NCI-H187 (cell line): ENCODE results near the gene C12orf75.
A peak's percentile ranks its signal among the peaks of the same experiment; 100 is the strongest.
"Not testable (repeated sequence)": the region's sequence is repeated elsewhere in the genome, so short reads cannot be mapped to it uniquely, and the experiment has no call there.

Experiments
- DNase-seq, 2 experiments: peaks; one replicate each; lab custom pipeline; 2025; lab: John Stamatoyannopoulos, UW

The C12orf75 gene

DNA sequence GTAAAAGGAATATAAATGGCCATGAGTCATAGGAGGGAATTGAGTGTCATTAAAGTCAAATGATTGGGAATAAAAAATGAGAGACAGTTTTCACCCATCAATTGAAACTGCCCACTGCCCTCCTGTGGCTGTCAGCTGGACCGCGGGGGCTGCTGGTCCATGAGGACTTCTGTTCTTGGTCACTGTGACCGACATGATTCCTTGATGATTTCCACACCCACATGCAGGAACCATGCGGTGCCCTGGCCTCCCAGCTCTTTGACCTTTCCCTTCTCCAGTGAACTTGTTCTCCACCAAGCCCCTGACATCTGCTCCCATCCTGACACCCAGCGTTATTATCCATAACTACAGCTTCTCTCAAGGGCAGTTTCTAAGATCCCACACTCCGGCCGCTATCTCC, 48.4 kb downstream of the C12orf75 start:
- DNase-seq = no peak

DNA sequence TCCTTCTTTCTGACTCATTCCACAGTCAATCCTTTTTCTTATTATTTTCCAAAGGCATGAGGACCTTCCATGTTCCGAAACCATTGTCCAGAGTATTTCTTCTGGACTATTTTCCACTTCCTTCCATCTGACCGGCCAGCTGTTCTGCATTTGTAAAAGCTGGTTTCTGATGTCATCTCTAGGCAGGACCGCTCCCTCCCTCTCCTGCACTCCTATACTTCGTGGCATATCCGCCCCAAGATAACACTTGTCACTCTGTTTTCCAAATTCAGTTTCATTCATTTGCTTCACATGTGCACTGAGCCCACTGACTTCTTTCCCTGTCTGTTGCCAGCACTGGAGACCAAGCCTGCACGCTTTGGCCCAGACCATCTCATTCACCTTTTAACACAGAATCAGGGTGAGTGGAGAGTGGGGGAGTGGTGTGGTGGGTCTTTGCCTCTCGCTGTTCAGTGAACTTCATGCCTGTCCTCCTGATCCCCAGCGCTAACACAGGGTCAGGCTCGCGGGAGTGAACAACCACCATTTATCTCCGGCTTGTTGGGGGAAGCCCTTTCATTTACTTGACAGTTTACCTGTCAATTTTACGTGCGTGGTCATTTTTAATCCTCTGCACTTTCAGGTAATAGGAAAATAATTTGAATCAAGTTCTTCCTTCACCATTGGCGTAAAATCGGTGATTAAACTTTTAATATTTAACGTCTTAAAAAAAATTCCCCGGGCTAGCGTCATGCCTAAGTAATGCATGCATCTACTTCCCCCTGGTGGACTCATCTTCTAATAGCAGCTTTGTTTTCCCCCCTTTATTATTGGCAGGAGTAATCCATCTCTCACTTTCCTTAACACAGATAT, 52.5 kb downstream of the C12orf75 start:
- DNase-seq = peak; percentile 15 to 31

DNA sequence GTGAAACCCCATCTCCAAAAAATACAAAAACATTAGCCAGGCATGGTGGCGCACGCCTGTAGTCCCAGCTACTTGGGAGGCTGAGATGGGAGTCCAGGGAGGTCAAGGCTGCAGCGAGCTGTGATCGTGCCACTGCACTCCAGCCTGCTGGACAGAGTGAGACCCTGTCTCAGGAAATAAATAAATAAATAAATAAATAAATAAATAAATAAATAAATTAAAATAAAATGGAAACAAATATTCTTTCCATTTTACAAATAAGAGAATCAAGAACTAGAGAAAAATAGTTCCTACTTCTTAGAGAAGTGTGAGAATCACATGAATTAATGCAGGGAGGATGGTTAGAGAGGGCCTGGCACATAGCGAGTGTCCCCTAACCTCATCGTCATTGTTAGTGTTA, 53.7 kb downstream of the C12orf75 start:
- DNase-seq = no peak

DNA sequence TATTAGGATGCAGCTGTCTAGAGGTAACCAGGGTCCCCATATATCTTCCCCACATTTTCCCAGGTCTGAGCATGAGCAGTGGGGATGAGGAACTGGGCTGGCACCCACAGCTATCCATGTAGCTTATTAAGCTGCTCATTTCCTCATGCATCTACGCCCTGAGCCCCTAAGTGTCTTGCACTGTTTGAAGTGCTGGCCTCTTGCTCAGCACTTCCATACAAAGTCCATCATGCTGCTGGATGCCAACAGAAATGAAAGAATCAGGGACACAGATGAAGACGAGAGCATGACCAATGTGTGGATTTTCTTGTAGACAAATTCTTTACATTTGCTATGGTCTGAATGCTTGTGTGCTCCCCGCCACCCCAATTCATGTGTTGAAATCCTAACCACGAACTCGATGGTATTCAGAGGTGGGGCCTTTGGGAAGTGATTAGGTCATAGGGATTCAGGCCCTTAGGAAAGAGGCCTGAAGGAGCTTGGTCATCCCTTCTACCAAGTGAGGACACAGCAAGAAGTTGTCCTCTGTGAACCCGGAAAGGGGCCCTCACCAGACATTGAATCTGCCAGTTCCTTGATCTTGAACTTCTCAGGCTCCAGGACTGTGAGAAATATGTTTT, 54.5 kb downstream of the C12orf75 start:
- DNase-seq = no peak

DNA sequence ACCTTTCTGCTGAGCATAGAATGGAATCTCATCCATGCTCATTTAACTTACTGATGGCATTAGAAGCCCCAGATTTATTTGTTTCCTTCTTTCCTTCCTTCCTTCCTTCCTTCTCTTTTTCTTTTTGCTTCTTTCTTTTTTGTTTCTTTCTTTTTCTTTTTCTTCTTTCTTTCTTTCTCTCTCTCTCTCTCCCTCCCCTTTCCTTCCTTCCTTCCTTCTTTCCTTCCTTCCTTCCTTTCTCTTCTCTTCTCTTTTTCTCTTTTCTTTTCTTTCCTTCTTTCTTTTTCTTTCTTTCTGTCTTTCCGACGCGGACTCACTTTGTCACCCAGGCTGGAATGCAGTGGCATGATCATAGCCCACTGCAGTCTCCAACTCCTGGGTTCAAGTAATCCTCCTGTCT, 55.9 kb downstream of the C12orf75 start:
- DNase-seq = no peak

DNA sequence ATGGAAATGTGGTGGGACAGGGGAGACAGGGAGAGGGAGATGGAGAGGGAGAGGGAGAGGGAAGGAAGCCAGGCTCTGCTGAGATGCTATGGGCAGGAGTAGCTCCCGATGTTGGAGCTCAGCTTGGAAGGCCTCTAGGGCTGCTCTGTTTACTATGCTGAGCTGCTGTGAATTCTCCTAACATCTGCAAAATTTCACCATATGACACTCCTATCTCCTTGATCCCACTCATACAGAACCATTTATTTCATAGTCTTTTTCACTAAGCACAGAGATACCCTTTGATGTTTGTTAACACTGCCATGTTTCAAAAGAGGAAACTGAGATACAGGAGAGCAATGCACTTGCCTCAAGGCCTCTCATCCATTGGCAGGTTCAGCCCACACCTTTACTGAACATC, 60.7 kb downstream of the C12orf75 start:
- no peak for DNase-seq

DNA sequence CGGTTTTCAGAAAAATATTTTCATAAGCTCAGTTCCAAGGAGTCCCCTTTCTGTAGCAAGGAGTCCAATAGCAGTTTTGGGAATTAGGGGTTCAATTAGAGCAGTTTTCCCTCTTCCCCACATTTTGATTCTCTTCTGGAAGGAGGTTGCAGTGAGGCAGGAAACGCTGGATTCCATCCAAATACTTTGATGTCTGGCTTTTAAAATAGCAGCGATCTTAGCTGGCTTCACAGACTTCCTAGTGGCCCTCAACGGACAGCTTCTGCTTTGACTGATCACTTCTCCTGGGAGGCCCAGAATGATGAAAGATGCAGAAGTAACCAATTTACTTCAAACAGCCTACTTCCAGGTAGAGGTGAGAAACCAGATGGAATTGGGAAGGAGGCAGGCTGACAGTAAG, 63.1 kb downstream of the C12orf75 start:
- no peak for DNase-seq

DNA sequence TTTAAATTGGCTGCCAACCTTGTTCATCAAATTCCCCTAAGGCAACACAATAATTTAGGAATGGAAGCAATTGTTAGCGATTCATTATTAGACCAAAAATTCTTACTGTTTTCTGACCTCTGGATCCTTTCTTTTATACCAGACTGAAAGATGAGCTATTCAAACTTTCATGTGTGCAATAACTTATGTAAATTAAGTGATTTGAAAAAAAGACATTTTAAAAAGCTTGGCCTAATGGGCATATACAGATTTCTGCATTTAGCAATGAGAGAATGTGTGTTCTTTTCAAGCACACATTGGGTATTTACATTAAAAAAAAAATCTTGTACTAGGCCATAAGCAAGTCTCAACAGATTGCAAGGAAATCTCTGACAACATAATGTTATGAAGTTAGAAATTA, 65.5 kb downstream of the C12orf75 start:
- DNase-seq = no peak

DNA sequence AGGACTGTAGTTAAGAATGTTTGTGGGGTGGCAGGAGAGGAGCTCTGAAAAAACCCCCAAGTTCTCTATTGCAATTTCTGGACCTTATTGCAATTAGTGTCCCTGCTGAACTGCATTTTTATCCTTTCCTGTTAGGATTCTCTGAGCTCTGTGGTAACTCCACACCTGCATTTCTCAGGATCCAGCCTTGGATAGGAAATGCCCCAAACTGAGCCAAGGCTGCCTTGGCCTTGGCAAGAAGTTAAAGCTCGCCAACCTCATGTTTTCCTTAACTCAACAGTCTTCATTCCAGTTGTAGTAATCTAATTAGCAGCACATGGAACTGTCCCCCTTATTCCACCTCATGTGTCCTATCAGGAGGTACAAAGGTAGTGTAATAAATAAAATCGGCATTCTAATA, 66.5 kb downstream of the C12orf75 start:
- DNase-seq = no peak

DNA sequence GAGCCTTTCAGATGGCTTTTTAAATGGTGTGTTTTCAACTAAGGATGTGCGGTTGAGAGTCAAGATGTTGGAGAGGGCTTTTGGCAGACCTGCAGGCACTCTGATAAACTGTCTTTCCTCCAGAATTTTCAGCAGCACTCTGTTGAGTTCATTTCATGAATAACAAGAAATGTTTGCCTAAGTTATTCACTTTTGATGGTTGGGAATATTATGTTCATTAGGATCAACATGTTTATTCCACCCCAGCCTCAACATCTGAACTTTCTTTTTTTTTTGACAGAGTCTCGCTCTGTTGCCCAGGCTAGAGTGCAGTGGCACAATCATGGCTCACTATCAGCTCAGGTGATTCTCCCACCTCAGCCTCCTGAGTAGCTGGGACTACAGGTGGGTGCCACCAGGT, 68.4 kb downstream of the C12orf75 start:
- no peak for DNase-seq

DNA sequence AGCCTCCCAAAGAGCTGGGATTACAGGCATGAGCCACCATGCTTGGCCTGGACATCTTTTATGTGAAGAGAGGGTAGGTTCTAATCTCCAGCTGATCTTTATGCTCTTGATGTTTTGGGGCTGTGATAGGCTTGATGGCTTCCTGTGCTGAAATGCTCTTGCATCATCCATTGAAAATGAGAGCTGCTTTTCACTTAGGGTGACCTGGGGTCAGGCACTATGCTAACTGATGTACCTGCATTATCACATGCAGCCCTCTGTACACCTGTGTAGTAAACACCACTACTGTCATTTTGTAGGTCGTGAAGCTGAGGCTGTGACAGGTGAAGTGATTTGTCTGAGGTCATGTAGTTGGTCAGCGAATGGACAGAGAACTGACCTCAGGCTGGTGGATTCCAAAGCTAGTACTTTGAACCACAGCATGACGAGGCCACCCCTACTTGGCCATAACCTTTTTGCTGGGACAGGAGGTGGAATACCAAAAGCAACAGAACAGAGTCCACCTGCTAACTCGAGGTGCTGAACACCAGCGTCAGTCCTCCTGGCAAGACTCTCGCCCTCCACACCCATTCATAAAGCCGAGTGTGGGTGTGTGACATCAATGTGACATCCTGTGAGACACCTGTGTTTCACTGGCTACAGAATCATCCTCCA, 69.1 kb downstream of the C12orf75 start:
- DNase-seq = no peak

DNA sequence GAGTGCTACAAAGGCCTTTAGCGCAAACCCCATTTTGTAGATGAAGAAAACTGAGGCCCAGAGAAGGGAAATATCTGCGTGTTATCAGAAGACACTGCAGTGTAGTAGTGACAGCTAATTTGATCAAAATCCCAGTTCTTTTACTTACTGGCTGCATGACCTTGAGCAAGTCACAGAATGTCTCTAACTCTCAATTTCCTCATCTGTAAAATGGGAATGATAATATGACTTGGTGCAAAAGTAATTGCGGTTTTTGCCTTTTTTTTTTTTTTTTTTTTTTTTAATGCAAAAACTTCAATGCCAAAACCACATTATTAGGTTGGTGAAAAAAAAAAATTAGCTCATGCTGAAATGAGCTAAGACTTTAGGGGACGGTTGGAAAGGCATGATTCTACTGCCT, 69.7 kb downstream of the C12orf75 start:
- DNase-seq = no peak

DNA sequence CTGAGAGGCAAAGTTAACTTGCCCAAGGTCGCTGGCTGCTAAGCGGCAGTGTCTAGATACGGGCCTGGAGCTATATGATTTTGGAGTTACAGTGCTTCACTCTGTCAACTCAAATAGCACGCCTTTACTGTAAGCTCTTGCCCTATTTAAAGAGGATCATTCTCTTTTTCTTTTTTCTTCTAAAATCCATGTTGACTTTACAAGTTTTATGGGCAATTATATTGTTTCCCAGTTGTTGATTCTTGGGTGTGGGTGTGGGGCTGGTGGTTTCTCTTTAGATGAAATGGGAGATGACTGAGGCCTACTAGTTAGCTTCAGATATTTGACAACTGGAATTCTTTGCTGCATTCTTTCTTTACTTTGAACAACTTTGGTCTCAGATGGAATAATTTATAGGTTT, 70.7 kb downstream of the C12orf75 start:
- no peak for DNase-seq

DNA sequence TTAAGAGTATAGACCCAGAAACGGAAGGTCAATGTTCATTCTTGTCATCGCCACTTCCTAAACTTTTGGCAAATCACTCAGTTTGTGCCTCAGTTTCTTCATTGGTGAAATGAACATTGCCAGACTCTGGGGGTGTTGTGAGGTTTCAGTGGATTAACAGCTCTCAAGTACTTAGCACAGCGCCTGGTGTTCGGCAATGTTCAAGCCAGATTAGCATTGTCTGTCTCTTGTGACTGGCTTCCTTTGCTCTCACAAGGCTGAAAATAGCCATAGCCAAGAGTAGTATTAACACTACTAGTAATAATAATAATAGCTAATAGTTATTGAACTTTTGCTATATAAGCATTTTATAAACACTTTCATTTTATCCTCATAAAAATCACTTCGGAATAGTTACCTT, 71.9 kb downstream of the C12orf75 start:
- no peak for DNase-seq

DNA sequence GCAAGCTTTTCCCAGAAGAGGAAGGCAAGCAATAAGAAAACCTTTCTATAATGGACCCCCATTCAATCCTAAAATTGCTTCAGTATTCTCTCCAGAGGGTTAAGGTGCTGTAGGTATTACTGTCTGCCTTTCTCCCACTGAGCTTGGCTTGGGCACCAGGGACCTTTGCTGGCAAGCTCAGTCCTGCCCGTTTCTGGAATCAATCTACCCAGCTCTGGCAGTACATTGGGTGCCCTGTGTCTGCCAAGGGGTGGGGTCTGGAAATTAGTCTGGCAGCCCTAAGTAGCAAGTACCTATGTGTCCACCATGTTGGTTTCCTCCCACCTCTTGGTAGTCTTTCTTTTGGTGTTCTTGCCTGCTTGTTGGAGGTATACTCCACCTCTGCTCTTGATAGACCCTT, 72.6 kb downstream of the C12orf75 start:
- no peak for DNase-seq

DNA sequence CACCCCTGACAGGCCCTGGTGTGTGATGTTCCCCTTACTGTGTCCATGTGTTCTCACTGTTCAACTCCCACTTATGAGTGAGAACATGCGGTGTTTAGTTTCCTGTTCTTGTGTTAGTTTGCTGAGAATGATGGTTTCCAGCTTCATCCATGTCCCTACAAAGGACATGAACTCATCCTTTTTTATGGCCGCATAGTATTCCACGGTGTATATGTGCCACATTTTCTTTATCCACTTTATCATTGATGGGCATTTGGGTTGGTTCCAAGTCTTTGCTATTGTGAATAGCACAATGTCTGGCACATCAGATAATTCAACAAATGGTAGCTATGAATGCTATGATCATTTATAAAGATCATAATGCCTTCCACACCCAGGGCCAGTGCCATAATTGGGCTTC, 73.6 kb downstream of the C12orf75 start:
- DNase-seq = not testable (repeated sequence)

DNA sequence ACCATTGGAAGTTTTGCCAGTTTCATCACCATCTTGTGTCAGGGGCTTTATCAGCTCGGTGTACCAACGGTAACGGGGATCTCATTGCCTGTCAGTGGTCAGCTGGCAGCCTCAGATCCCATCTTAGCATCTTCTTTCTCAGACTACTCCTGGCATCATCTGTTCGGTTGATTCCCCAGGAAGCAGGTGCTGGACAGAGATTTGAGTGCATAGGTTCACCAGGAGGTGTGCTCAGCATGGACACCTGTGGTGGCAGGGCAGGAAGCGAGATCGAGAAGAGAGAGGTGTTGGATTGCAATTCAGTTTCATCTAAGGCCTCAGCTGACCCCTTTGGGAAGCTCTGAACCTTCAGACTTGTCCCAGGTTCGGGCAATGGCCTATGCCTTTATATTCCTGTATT, 76.0 kb downstream of the C12orf75 start:
- DNase-seq = no peak

DNA sequence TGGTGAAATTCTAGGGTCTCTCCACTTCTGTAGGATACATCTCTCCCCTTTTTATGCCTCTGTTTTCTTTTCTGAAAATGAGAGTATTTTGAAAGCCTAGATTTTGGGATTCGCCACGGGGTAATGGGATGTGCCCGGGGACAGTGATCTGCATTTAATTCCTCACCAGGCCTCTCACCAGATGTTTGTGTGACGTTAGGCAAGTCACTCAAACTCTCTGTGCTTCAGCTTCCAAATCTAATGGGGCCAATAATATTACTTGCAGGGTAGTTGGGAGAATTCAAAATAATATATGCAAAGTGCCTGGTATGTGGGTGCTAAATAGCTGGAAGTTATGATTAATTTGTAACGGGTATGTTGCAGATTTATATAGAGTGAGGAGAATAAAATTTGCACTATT, 78.8 kb downstream of the C12orf75 start:
- DNase-seq = no peak

DNA sequence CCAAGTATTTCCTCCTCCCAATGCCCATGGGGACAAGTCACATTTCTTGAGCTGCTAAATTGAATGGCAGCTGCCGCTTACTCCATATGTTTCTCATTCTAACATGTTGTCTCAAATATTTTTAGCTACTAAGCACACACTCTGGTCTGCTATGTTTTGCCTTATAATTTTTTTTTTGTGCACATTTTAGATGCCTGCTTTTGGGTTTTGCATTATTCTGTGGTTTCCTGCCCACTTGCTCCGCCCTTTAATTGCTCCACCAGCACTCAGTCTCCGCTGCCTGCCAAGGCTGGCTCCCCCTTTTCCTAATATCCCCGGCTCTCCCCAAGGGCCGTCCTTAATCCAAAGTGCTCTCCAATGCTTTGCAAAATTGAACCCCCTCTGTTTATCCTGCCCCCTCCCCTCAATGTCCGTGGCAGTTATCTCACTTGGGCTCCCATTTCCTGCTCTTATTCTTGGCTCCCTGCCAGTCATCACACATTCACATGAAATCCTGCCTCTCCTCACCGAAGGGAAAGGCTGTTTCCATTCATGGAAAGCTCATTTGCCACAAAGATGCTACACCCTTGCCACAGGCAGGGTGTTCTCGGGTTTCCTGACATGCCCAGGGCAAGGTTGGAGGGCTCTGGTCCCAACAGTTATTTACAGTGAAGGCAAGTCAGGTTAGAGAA, 79.4 kb downstream of the C12orf75 start:
- DNase-seq = peak; percentile 87 to 92

DNA sequence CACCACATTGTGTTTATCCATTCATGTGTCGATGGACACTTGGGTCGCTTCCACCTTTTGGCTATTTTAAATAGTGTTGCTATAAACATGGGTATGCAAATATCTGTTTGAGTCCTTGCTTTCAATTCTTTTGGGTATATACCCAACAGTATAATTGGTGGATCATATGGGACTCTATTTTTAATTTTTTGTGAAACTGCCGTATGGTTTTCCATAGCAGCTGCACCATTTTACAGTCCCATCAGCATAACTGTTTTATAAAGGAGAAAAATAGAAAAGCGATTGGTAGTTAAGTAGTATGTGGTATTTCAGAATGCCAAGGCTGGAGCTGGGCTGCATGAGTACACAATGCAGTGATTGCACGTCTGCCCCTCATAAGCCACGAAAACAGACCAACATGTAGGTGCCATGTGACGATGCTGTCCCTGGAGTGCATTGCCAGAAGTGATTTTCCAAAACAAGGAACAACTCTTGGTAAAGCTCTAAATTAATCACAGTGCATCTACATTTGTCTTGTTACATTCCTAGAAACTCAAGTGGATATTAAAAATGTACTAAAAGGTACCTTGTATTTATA, 83.5 kb downstream of the C12orf75 start:
- no peak for DNase-seq

DNA sequence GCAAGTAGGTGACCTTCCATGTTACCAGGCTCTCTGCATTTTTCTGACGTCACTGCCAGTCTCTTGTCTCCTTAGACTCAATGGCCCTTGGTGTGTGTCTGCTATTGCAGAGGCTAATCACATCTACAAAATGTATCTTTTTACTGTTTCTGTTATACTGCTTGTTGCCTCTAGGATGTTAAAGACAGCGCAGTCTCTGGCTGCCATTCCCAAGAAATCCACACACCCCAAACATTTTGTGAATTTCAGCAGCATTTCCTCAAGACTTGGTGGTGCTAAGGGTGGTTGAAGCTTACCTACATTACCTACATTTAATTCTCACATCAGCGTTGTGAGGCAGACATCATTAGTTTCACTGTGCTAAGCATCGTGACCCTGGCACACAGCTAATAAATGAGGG, 87.2 kb downstream of the C12orf75 start:
- no peak for DNase-seq

DNA sequence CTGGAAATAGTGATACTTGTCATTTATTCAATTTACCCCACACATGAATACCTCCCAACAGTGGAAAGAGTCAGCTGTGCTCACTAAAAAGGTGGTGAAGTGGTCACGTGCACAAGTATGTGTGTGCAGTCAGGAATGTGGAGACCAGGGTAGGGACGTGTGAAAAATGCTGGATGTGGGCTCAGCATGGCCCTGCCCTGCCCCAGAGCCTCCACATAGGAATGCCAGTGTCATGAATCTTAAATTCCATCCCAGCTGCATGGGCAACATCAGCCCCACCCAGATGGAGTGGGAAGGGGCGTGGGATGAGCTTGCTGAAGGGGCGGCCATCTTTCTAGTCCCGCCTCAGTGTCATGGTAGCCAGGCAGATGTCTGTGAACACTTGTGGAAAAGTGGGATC, 87.7 kb downstream of the C12orf75 start:
- no peak for DNase-seq
